Smooth muscle cell (in vitro differentiated cells): Measurements from ENCODE around the gene ZNF710. TPM values are rescaled to one million over a fixed set of nuclear protein-coding genes. Genes with fewer than 3 reads are reported as not detected.

Source experiments
- DNase-seq: peaks from one replicate; lab custom pipeline; 2025; ENCODE audit not compliant: unreplicated experiment; lab: John Stamatoyannopoulos, UW
- H2AFZ ChIP-seq: fragments of 200-600 bp; sonication (generic); 2 replicates; pipeline ENCODE4 v1.6.0; 2016; ENCODE audit warnings: antibody characterized with exemption, low read depth, mild to moderate bottlenecking
- H3F3A ChIP-seq: fragments of 200-600 bp; sonication (generic); 2 replicates; pipeline ENCODE4 v1.6.0; 2017; ENCODE audit warnings: antibody characterized with exemption, low read depth
- H3K27ac ChIP-seq: fragments of 200-600 bp; sonication (generic); 2 replicates; pipeline ENCODE4 v1.5.1; 2016; ENCODE audit warnings: low read depth, mild to moderate bottlenecking
- H3K27me3 ChIP-seq: fragments of 200-600 bp; sonication (generic); 2 replicates; pipeline ENCODE4 v1.6.1; 2016; ENCODE audit warnings: low read depth, mild to moderate bottlenecking
- H3K36me3 ChIP-seq: fragments of 200-600 bp; sonication (generic); 2 replicates; pipeline ENCODE4 v1.5.1; 2016; ENCODE audit warnings: low read depth
- H3K4me1 ChIP-seq: fragments of 200-600 bp; sonication (generic); 2 replicates; pipeline ENCODE4 v1.5.1; 2016; ENCODE audit warnings: low read depth
- H3K4me2 ChIP-seq: fragments of 200-600 bp; sonication (generic); 2 replicates; pipeline ENCODE4 v1.6.0; 2016; ENCODE audit warnings: mild to moderate bottlenecking
- H3K4me3 ChIP-seq: fragments of 200-600 bp; sonication (generic); 2 replicates; pipeline ENCODE4 v1.5.1; 2016; ENCODE audit warnings: mild to moderate bottlenecking
- H3K79me2 ChIP-seq: fragments of 200-600 bp; sonication (generic); 2 replicates; pipeline ENCODE4 v1.6.0; 2016; ENCODE audit warnings: low read depth, mild to moderate bottlenecking
- H3K9ac ChIP-seq: fragments of 200-600 bp; sonication (generic); 2 replicates; pipeline ENCODE4 v1.6.0; 2016; ENCODE audit warnings: low read depth
- H3K9me3 ChIP-seq: fragments of 200-600 bp; sonication (generic); replicated peaks from 2 replicates; pipeline ENCODE4 v1.5.1; 2016; ENCODE audit warnings: low read depth
- H4K20me1 ChIP-seq: fragments of 200-600 bp; sonication (generic); 2 replicates; pipeline ENCODE4 v1.6.0; 2016; ENCODE audit warnings: low read depth
- CTCF ChIP-seq: fragments of 200-600 bp; sonication (generic); IDR thresholded peaks from 2 replicates; pipeline ENCODE4 v1.5.1; 2017; ENCODE audit warnings: borderline replicate concordance, mild to moderate bottlenecking, antibody characterized with exemption; ENCODE audit not compliant: insufficient read depth, poor library complexity, severe bottlenecking
- WGBS: methylation state at CpG from one replicate; pipeline ENCODE4 v1.1.7; 2016; ENCODE audit warnings: low lambda C conversion rate; 5-methylcytosine and 5-hydroxymethylcytosine counted together
- polyA plus RNA-seq: library from polyadenylated mRNA; unstranded; fragments of >200 nt; fragmentation: Nextera tagmentation; extraction: Ambion mirVana; gene quantifications from 2 replicates; pipeline ENCODE4 v1.2.1, GENCODE V29; 2016
- total RNA-seq: library from RNA; depleted of rRNA; stranded (reverse); fragments of >200 nt; gene quantifications from 2 replicates; pipeline ENCODE4 v1.2.3, GENCODE V29; 2014

Gene ZNF710
- total and polyA plus RNA-seq, 2 experiments from 2014 or later = 8.6 to 10.4 TPM

GRCh38 chr15:90049030-90049429, 47.9 kb downstream of the ZNF710 start:
- Histone ChIP-seq H3K4me2 (no peak overlapping the region), H3K36me3 (no peaks in the 10 kb centered on the region), H3K4me1 (peaks cover 6% of the 10 kb centered on the region), H3K9ac (no peak overlapping the region), H4K20me1 (peaks cover 62% of the 10 kb centered on the region), H3K27me3 (no peaks in the 10 kb centered on the region), H3K4me3 (no peak overlapping the region), H3K9me3 (no peaks in the 10 kb centered on the region), H3K79me2 (peaks cover 13% of the 10 kb centered on the region), H3F3A (no peaks in the 10 kb centered on the region), H3K27ac (no peak overlapping the region), H2AFZ (no peak overlapping the region)
- TF ChIP-seq CTCF = no peak
- DNase-seq = no peak
- WGBS = 99% methylated on average over 5 of the region's 5 CpGs

GRCh38 chr15:90049666-90050604, 48.8 kb downstream of the ZNF710 start:
- peaks cover 65% of the 10 kb centered on the region for H4K20me1 ChIP-seq
- WGBS = 86% methylated on average over 22 of the region's 22 CpGs
- no peaks in the 10 kb centered on the region for H3F3A ChIP-seq
- H3K9me3 ChIP-seq = no peaks in the 10 kb centered on the region
- H3K27me3 ChIP-seq = no peaks in the 10 kb centered on the region
- no peak overlapping the region for H3K4me3 ChIP-seq
- no peak for DNase-seq
- TF ChIP-seq CTCF = no peak
- H2AFZ ChIP-seq = no peak overlapping the region
- no peak overlapping the region for H3K4me2 ChIP-seq
- peaks cover 6% of the 10 kb centered on the region for H3K4me1 ChIP-seq
- H3K27ac ChIP-seq = no peak overlapping the region
- H3K36me3 ChIP-seq = no peaks in the 10 kb centered on the region
- peaks cover 13% of the 10 kb centered on the region for H3K79me2 ChIP-seq
- H3K9ac ChIP-seq = no peak overlapping the region

- 93% methylated on average over 5 of the region's 5 CpGs for WGBS
Observed at GRCh38 chr15:90051874-90052273, 50.8 kb downstream of the ZNF710 start.

More at GRCh38 chr15:90051874-90052273, 50.8 kb downstream of the ZNF710 start:
- no peak for DNase-seq
- no peak overlapping the region for H2AFZ ChIP-seq
- peaks cover 6% of the 10 kb centered on the region for H3K4me1 ChIP-seq
- no peak overlapping the region for H3K4me3 ChIP-seq
- H3K9me3 ChIP-seq = no peaks in the 10 kb centered on the region
- no peak overlapping the region for H3K27ac ChIP-seq
- H3K4me2 ChIP-seq = no peak overlapping the region
- no peaks in the 10 kb centered on the region for H3K27me3 ChIP-seq
- peaks cover 63% of the 10 kb centered on the region for H4K20me1 ChIP-seq
- peaks cover 13% of the 10 kb centered on the region for H3K79me2 ChIP-seq
- no peak for TF ChIP-seq CTCF
- no peak overlapping the region for H3K9ac ChIP-seq
- H3K36me3 ChIP-seq = no peaks in the 10 kb centered on the region
- H3F3A ChIP-seq = no peaks in the 10 kb centered on the region
